ENCODE measurements around the gene DNTTIP2. TPM values are rescaled to one million over a fixed set of nuclear protein-coding genes. Genes with fewer than 3 reads are reported as not detected.

DNTTIP2 gene
- total and polyA plus RNA-seq, 9 of the 15 experiments (the other 6 are each of a cell fraction or from before 2014, with no cell fraction given), result 50.4 to 138 (median 97.0) TPM

DNA sequence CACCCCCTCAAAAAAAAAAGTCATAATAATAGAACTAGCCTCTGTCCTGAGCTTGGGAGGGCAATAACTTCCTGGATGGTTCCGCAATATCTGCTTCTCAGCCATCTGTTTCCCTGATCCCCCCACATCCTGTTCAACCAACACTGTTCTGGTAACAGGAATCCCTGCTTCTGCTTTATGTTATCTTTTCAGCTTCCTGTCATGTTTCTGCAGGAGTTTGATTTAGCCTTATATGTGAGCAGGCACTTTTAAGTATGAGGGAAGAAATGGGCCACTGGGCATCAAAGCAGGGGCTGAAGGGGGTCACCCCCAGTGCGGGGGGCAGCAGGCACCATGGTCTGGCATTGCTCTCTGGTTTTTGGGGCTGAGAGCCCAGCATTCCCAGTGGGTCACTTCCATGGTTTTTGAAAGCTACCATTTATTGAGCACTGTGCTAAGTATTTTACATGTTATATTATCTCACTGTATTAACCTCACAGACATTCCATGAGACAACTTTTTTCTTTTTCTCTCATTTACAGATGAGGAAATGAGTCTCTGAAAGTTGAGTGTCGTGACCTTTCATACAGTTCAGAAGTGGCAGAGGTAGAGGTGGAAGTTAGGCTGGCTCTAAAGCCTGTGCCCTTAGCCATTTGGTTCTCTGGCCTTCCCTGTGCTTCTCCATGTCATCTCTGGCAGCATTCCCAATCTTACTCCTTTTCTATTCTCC is 61.9 kb downstream of the DNTTIP2 start (continued):
- TF ChIP-seq TAF7 (tag; IDR thresholded peaks at IDR 0.05) (no peak), ZNF584 (CRISPR knock-in tag; IDR thresholded peaks at IDR 0.05; ENCODE audit: low read depth) (no peak), PHF21A (IDR thresholded peaks at IDR 0.05; ENCODE audit: borderline replicate concordance, low read depth) (no peak), CEBPG (CRISPR knock-in tag; IDR thresholded peaks at IDR 0.05) (no peak; the same call in 1 of the 2 replicates), CEBPG (tag; conservative IDR thresholded peaks at IDR 0.05 in 1 of 2, IDR thresholded peaks at IDR 0.05 in 1 of 2) (no peak), GATA2 (CRISPR knock-in tag; IDR thresholded peaks at IDR 0.05) (peak; percentile 71), ZZZ3 (IDR thresholded peaks at IDR 0.05) (no peak), FOXP1 (CRISPR knock-in tag; IDR thresholded peaks at IDR 0.05) (no peak), HLTF (IDR thresholded peaks at IDR 0.05) (no peak), L3MBTL2 (IDR thresholded peaks at IDR 0.05) (no peak), ZNF143 (CRISPR knock-in tag; IDR thresholded peaks at IDR 0.05) (no peak), ETV6 (IDR thresholded peaks at IDR 0.05; ENCODE audit: borderline replicate concordance in 1 of 2, low read depth in 2 of 2, low read length in 1 of 2) (peak; percentile 66 to 94; a peak in 3 of 4 replicates), ETV6 (CRISPR knock-in tag; IDR thresholded peaks at IDR 0.05; ENCODE audit: borderline replicate concordance) (no peak), RFX7 (CRISPR knock-in tag; IDR thresholded peaks at IDR 0.05) (no peak), ELF1 (tag; IDR thresholded peaks at IDR 0.05) (no peak), LCOR (CRISPR knock-in tag; IDR thresholded peaks at IDR 0.05) (no peak), RB1 (IDR thresholded peaks at IDR 0.05; ENCODE audit: low read depth) (no peak), TRIM24 (IDR thresholded peaks at IDR 0.05) (peak; percentile 81 to 83), HMG20B (CRISPR knock-in tag; IDR thresholded peaks at IDR 0.05) (no peak), ZNF766 (CRISPR knock-in tag; conservative IDR thresholded peaks at IDR 0.05) (no peak)
- TF ChIP-seq, protein P1, sequence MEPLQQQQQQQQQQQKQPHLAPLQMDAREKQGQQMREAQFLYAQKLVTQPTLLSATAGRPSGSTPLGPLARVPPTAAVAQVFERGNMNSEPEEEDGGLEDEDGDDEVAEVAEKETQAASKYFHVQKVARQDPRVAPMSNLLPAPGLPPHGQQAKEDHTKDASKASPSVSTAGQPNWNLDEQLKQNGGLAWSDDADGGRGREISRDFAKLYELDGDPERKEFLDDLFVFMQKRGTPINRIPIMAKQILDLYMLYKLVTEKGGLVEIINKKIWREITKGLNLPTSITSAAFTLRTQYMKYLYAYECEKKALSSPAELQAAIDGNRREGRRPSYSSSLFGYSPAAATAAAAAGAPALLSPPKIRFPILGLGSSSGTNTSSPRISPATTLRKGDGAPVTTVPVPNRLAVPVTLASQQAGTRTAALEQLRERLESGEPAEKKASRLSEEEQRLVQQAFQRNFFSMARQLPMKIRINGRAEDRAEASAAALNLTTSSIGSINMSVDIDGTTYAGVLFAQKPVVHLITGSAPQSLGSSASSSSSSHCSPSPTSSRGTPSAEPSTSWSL (CRISPR knock-in tag; IDR thresholded peaks at IDR 0.05; ENCODE audit: borderline replicate concordance), result no peak
- TF ChIP-seq, protein P2, sequence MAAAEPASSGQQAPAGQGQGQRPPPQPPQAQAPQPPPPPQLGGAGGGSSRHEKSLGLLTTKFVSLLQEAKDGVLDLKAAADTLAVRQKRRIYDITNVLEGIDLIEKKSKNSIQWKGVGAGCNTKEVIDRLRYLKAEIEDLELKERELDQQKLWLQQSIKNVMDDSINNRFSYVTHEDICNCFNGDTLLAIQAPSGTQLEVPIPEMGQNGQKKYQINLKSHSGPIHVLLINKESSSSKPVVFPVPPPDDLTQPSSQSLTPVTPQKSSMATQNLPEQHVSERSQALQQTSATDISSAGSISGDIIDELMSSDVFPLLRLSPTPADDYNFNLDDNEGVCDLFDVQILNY (CRISPR knock-in tag; IDR thresholded peaks at IDR 0.05), result no peak

Data from K562 (cell line).